ENCODE results near the gene MED13L. TPM values are rescaled to one million over a fixed set of nuclear protein-coding genes. Genes with fewer than 3 reads are reported as not detected.

MED13L gene
- total and polyA plus RNA-seq, 2 donors (not counting 1 experiment from before 2014, with no cell fraction given), result 56.5 to 97.3 TPM

- peaks cover 73% of the 10 kb centered on the region for H3K79me2 ChIP-seq (ENCODE audit: control insufficient read depth, insufficient read depth, low read length)
- H3K4me3 ChIP-seq (replicated peaks in 1 of 4; ENCODE audit: control extremely low read depth in 1 of 4, insufficient read depth in 1 of 4, low read depth in 3 of 4, low read length in 4 of 4), result no peak overlapping the region
- H3K9ac ChIP-seq (ENCODE audit: insufficient read depth, low read length), result no peak overlapping the region
- H3K4me1 ChIP-seq (ENCODE audit: control insufficient read depth, extremely low read depth, insufficient read depth, low read length), result peaks cover 4% of the 10 kb centered on the region
- H3K9me3 ChIP-seq (ENCODE audit: control insufficient read depth, insufficient read depth, low read depth, low read length), result no peaks in the 10 kb centered on the region
- no peak overlapping the region for H3K4me2 ChIP-seq (ENCODE audit: extremely low read depth, insufficient read depth, low read length)
- peaks cover 5% of the 10 kb centered on the region for H4K20me1 ChIP-seq (ENCODE audit: control insufficient read depth, extremely low read depth, insufficient read depth, low read length)
- H3K27me3 ChIP-seq (ENCODE audit: control insufficient read depth, insufficient read depth, low read length), result no peaks in the 10 kb centered on the region
- H3K27ac ChIP-seq (ENCODE audit: insufficient read depth, low read length), result no peak overlapping the region
- DNase-seq (ENCODE audit: low read depth in 2 of 2), result no peak
- H2AFZ ChIP-seq (ENCODE audit: low read length), result no peak overlapping the region
- no peak for TF ChIP-seq CTCF (conservative IDR thresholded peaks at IDR 0.05 in 1 of 2, IDR thresholded peaks at IDR 0.05 in 1 of 2; ENCODE audit: low read depth in 1 of 2, low read length in 2 of 2)
- TF ChIP-seq EZH2 (IDR thresholded peaks at IDR 0.05; ENCODE audit: low read length, missing control alignments), result no peak
- no peaks in the 10 kb centered on the region for H3K36me3 ChIP-seq (ENCODE audit: control insufficient read depth, insufficient read depth, low read length)
Observed at GRCh38 chr12:116204785-116205184, 72.7 kb downstream of the MED13L start.

GRCh38 chr12:116204169-116204568, 73.3 kb downstream of the MED13L start:
- Histone ChIP-seq H3K27me3 (ENCODE audit: control insufficient read depth, insufficient read depth, low read length) (no peaks in the 10 kb centered on the region), H2AFZ (ENCODE audit: low read length) (no peak overlapping the region), H3K4me1 (ENCODE audit: control insufficient read depth, extremely low read depth, insufficient read depth, low read length) (peaks cover 4% of the 10 kb centered on the region), H3K27ac (ENCODE audit: insufficient read depth, low read length) (no peak overlapping the region), H3K4me2 (ENCODE audit: extremely low read depth, insufficient read depth, low read length) (no peak overlapping the region), H3K9ac (ENCODE audit: insufficient read depth, low read length) (no peak overlapping the region), H4K20me1 (ENCODE audit: control insufficient read depth, extremely low read depth, insufficient read depth, low read length) (peaks cover 5% of the 10 kb centered on the region), H3K36me3 (ENCODE audit: control insufficient read depth, insufficient read depth, low read length) (no peaks in the 10 kb centered on the region), H3K4me3 (replicated peaks in 1 of 4; ENCODE audit: control extremely low read depth in 1 of 4, insufficient read depth in 1 of 4, low read depth in 3 of 4, low read length in 4 of 4) (no peak overlapping the region), H3K79me2 (ENCODE audit: control insufficient read depth, insufficient read depth, low read length) (peaks cover 73% of the 10 kb centered on the region), H3K9me3 (ENCODE audit: control insufficient read depth, insufficient read depth, low read depth, low read length) (no peaks in the 10 kb centered on the region)
- peak in 1 of 2 donors; percentile 36 for DNase-seq (ENCODE audit: low read depth in 2 of 2)
- no peak for TF ChIP-seq EZH2 (IDR thresholded peaks at IDR 0.05; ENCODE audit: low read length, missing control alignments)
- TF ChIP-seq CTCF (conservative IDR thresholded peaks at IDR 0.05 in 1 of 2, IDR thresholded peaks at IDR 0.05 in 1 of 2; ENCODE audit: low read depth in 1 of 2, low read length in 2 of 2), result no peak

GRCh38 chr12:116202940-116203339, 74.6 kb downstream of the MED13L start:
- peak; percentile 29 to 32 for DNase-seq (ENCODE audit: low read depth in 2 of 2)
- H3K27ac ChIP-seq (ENCODE audit: insufficient read depth, low read length), result no peak overlapping the region
- no peaks in the 10 kb centered on the region for H3K27me3 ChIP-seq (ENCODE audit: control insufficient read depth, insufficient read depth, low read length)
- H4K20me1 ChIP-seq (ENCODE audit: control insufficient read depth, extremely low read depth, insufficient read depth, low read length), result peaks cover 8% of the 10 kb centered on the region
- no peak overlapping the region for H3K9ac ChIP-seq (ENCODE audit: insufficient read depth, low read length)
- peaks cover 74% of the 10 kb centered on the region for H3K79me2 ChIP-seq (ENCODE audit: control insufficient read depth, insufficient read depth, low read length)
- H2AFZ ChIP-seq (ENCODE audit: low read length), result no peak overlapping the region
- no peak overlapping the region for H3K4me3 ChIP-seq (replicated peaks in 1 of 4; ENCODE audit: control extremely low read depth in 1 of 4, insufficient read depth in 1 of 4, low read depth in 3 of 4, low read length in 4 of 4)
- H3K4me2 ChIP-seq (ENCODE audit: extremely low read depth, insufficient read depth, low read length), result no peak overlapping the region
- H3K36me3 ChIP-seq (ENCODE audit: control insufficient read depth, insufficient read depth, low read length), result no peaks in the 10 kb centered on the region
- no peaks in the 10 kb centered on the region for H3K9me3 ChIP-seq (ENCODE audit: control insufficient read depth, insufficient read depth, low read depth, low read length)
- TF ChIP-seq CTCF (conservative IDR thresholded peaks at IDR 0.05 in 1 of 2, IDR thresholded peaks at IDR 0.05 in 1 of 2; ENCODE audit: low read depth in 1 of 2, low read length in 2 of 2) (peak in 1 of 2 donors; percentile 22), EZH2 (IDR thresholded peaks at IDR 0.05; ENCODE audit: low read length, missing control alignments) (no peak)
- H3K4me1 ChIP-seq (ENCODE audit: control insufficient read depth, extremely low read depth, insufficient read depth, low read length), result peaks cover 4% of the 10 kb centered on the region
